Iris pigment epithelial cell (primary cell): ENCODE measurements around the gene TFPI.
"Not testable (repeated sequence)": the region's sequence is repeated elsewhere in the genome, so short reads cannot be mapped to it uniquely, and the experiment has no call there.

ENCODE experiments used
- DNase-seq: peaks from one replicate; pipeline ENCODE4 v3.0.0-alpha.2; 2011; ENCODE audit warnings: low read depth

The TFPI gene

GRCh38 chr2:187554011-187554703, at the start of gene TFPI:
Gene TFPI, minus strand, starts transcription at chr2:187554435. Its CDS starts 50,667 bp downstream, at chr2:187503768.
- peak; percentile 85 for DNase-seq

GRCh38 chr2:187594801-187595200, 40.6 kb upstream of the TFPI start:
- no peak for DNase-seq

- peak; percentile 68 for DNase-seq
Measured at GRCh38 chr2:187593697-187594096, 39.5 kb upstream of the TFPI start.

- DNase-seq = no peak
Measured at GRCh38 chr2:187593098-187593497, 38.9 kb upstream of the TFPI start.

- DNase-seq = no peak
Measured at GRCh38 chr2:187590175-187590574, 35.9 kb upstream of the TFPI start.

GRCh38 chr2:187586011-187586641, 31.9 kb upstream of the TFPI start:
- peak; percentile 90 for DNase-seq

GRCh38 chr2:187581125-187581896, 27.1 kb upstream of the TFPI start:
- peak; percentile 40 for DNase-seq

- peak; percentile 80 for DNase-seq
Measured at GRCh38 chr2:187580462-187581124, 26.4 kb upstream of the TFPI start.

GRCh38 chr2:187577310-187577709, 23.1 kb upstream of the TFPI start:
- DNase-seq = no peak

- peak; percentile 42 for DNase-seq
Measured at GRCh38 chr2:187576906-187577305, 22.7 kb upstream of the TFPI start.

- DNase-seq = no peak
Measured at GRCh38 chr2:187575751-187576067, 21.5 kb upstream of the TFPI start.

- peak; percentile 81 for DNase-seq
Measured at GRCh38 chr2:187574969-187575750, 20.9 kb upstream of the TFPI start.

- no peak for DNase-seq
Measured at GRCh38 chr2:187573722-187574121, 19.5 kb upstream of the TFPI start.

- not testable (repeated sequence) for DNase-seq
Measured at GRCh38 chr2:187571996-187572395, 17.8 kb upstream of the TFPI start.

GRCh38 chr2:187569571-187569970, 15.3 kb upstream of the TFPI start:
- DNase-seq = no peak

GRCh38 chr2:187569042-187569441, 14.8 kb upstream of the TFPI start:
- DNase-seq = no peak

GRCh38 chr2:187567126-187567525, 12.9 kb upstream of the TFPI start:
- DNase-seq = peak; percentile 89

- DNase-seq = no peak
Measured at GRCh38 chr2:187566712-187567111, 12.5 kb upstream of the TFPI start.

- no peak for DNase-seq
Measured at GRCh38 chr2:187566266-187566665, 12.0 kb upstream of the TFPI start.

GRCh38 chr2:187565618-187566017, 11.4 kb upstream of the TFPI start:
- not testable (repeated sequence) for DNase-seq

- DNase-seq = not testable (repeated sequence)
Measured at GRCh38 chr2:187556493-187556892, 2.3 kb upstream of the TFPI start.

- no peak for DNase-seq
Measured at GRCh38 chr2:187554704-187555082, 458 bp upstream of the TFPI start.
